GM18508 (cell line): Measurements from ENCODE around the gene FOXC1.

Experiments
- ATAC-seq: cut with Tn5 transposase; IDR thresholded peaks from one replicate; pipeline ENCODE4 v1.9.1; 2021; ENCODE audit warnings: moderate number of reproducible peaks; ENCODE audit not compliant: insufficient read depth, unreplicated experiment

FOXC1 gene

DNA sequence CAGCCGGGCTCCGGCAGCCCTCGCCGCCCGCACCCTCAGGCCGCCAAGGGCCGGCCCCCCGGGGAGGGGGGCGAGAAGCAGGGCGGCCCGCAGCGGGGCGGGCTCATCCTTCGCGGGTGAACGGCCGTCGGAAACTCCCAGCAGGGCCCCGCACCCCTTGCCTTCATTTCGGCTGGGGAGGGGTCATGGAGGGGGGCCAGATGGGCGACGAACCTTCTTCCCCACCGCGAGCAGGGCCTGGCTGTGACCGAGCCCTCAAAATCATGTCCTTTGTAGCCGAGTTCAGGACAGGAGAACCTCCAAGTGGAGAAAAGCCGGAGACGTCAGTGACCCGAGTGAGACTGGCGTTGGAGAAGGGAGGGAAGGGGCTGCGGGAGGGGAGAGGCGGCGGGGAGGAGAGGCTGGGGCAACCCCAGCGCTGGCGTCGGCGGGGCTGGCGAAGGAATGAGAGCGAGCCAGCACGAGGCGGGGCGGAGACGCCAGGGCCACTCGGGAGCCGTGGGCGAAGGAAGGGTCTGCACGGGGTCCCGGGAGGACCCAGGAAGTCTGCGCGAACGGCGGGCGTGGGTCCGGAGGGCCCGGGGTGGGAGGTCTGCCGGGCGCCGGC is 571 bp upstream of the FOXC1 start:
- no peak for ATAC-seq

DNA sequence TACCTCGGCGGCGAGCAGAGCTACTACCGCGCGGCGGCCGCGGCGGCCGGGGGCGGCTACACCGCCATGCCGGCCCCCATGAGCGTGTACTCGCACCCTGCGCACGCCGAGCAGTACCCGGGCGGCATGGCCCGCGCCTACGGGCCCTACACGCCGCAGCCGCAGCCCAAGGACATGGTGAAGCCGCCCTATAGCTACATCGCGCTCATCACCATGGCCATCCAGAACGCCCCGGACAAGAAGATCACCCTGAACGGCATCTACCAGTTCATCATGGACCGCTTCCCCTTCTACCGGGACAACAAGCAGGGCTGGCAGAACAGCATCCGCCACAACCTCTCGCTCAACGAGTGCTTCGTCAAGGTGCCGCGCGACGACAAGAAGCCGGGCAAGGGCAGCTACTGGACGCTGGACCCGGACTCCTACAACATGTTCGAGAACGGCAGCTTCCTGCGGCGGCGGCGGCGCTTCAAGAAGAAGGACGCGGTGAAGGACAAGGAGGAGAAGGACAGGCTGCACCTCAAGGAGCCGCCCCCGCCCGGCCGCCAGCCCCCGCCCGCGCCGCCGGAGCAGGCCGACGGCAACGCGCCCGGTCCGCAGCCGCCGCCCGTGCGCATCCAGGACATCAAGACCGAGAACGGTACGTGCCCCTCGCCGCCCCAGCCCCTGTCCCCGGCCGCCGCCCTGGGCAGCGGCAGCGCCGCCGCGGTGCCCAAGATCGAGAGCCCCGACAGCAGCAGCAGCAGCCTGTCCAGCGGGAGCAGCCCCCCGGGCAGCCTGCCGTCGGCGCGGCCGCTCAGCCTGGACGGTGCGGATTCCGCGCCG is 994 bp downstream of the FOXC1 start:
- no peak for ATAC-seq

DNA sequence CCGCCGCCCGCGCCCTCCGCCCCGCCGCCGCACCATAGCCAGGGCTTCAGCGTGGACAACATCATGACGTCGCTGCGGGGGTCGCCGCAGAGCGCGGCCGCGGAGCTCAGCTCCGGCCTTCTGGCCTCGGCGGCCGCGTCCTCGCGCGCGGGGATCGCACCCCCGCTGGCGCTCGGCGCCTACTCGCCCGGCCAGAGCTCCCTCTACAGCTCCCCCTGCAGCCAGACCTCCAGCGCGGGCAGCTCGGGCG is 1.5 kb downstream of the FOXC1 start:
- ATAC-seq, result no peak

DNA sequence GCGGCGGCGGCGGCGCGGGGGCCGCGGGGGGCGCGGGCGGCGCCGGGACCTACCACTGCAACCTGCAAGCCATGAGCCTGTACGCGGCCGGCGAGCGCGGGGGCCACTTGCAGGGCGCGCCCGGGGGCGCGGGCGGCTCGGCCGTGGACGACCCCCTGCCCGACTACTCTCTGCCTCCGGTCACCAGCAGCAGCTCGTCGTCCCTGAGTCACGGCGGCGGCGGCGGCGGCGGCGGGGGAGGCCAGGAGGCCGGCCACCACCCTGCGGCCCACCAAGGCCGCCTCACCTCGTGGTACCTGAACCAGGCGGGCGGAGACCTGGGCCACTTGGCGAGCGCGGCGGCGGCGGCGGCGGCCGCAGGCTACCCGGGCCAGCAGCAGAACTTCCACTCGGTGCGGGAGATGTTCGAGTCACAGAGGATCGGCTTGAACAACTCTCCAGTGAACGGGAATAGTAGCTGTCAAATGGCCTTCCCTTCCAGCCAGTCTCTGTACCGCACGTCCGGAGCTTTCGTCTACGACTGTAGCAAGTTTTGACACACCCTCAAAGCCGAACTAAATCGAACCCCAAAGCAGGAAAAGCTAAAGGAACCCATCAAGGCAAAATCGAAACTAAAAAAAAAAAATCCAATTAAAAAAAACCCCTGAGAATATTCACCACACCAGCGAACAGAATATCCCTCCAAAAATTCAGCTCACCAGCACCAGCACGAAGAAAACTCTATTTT is 2.0 kb downstream of the FOXC1 start:
- no peak for ATAC-seq

DNA sequence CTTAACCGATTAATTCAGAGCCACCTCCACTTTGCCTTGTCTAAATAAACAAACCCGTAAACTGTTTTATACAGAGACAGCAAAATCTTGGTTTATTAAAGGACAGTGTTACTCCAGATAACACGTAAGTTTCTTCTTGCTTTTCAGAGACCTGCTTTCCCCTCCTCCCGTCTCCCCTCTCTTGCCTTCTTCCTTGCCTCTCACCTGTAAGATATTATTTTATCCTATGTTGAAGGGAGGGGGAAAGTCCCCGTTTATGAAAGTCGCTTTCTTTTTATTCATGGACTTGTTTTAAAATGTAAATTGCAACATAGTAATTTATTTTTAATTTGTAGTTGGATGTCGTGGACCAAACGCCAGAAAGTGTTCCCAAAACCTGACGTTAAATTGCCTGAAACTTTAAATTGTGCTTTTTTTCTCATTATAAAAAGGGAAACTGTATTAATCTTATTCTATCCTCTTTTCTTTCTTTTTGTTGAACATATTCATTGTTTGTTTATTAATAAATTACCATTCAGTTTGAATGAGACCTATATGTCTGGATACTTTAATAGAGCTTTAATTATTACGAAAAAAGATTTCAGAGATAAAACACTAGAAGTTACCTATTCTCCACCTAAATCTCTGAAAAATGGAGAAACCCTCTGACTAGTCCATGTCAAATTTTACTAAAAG is 2.7 kb downstream of the FOXC1 start:
- no peak for ATAC-seq

DNA sequence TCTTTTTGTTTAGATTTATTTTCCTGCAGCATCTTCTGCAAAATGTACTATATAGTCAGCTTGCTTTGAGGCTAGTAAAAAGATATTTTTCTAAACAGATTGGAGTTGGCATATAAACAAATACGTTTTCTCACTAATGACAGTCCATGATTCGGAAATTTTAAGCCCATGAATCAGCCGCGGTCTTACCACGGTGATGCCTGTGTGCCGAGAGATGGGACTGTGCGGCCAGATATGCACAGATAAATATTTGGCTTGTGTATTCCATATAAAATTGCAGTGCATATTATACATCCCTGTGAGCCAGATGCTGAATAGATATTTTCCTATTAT is 3.2 kb downstream of the FOXC1 start:
- no peak for ATAC-seq

DNA sequence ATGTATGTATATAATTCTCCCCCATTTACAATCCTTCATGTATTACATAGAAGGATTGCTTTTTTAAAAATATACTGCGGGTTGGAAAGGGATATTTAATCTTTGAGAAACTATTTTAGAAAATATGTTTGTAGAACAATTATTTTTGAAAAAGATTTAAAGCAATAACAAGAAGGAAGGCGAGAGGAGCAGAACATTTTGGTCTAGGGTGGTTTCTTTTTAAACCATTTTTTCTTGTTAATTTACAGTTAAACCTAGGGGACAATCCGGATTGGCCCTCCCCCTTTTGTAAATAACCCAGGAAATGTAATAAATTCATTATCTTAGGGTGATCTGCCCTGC is 3.6 kb downstream of the FOXC1 start:
- ATAC-seq, result no peak

DNA sequence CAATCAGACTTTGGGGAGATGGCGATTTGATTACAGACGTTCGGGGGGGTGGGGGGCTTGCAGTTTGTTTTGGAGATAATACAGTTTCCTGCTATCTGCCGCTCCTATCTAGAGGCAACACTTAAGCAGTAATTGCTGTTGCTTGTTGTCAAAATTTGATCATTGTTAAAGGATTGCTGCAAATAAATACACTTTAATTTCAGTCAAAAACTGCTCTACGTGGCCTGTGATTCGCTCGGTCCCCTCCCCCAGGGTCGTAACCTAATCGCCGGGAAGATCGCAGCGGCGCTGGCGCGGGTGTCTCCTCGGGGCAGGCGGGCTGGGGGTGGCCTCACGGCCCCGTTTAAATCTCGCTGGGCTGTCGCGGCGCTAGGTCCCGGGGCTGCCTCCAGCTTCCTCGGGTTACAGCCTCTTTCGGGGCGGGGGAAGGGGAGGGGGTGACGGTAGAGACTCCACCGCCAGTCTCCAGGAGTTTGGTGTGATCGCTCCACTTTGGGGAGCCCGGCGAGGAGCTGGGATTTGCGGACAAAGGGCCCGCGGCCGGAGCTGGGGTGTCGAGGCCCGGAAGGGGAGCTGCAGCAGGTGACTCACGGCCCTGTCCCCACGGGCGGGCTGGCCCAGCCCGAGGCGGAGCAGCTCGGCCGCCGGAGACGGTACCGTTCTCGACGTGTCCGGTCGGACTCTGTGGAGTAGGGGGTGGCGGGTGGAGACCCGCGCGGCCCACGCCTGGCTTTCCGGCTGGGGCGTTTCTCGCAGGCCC is 4.2 kb downstream of the FOXC1 start:
- ATAC-seq, result no peak

DNA sequence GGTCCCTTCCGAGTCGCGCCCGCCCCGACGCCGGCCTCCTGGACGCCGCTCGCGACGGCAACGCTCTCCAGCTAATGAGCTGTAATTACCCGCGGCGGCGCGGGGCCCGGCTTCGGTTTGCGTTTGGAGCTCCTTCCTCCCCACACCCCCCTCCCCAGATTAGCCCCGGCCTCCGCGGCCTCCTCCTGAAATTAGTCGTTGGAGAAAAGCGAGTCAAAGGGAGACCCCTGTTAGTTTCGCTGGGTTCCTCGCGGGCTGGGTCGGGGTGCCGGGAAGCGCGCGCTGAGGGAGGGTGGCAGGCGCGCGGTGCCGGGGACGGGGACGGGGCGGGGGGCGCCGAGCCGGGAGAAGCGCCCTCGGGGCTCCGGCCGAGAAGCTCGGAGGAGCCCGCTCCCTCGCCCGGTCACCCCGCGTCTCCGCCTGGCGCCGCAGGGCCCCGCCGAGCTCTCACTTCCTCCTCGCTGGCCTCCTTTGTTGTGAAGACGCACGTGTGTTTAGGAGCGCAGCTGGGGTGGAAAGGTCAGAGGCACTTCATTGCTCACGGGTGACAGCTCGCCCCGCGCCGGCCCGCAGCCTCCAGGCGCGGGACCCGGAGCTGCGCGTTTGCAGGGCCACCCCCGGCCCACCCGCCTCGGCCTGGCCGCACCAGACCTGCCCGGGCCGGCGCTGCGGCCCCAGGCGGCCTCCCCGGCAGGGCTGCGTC is 4.9 kb downstream of the FOXC1 start:
- no peak for ATAC-seq

DNA sequence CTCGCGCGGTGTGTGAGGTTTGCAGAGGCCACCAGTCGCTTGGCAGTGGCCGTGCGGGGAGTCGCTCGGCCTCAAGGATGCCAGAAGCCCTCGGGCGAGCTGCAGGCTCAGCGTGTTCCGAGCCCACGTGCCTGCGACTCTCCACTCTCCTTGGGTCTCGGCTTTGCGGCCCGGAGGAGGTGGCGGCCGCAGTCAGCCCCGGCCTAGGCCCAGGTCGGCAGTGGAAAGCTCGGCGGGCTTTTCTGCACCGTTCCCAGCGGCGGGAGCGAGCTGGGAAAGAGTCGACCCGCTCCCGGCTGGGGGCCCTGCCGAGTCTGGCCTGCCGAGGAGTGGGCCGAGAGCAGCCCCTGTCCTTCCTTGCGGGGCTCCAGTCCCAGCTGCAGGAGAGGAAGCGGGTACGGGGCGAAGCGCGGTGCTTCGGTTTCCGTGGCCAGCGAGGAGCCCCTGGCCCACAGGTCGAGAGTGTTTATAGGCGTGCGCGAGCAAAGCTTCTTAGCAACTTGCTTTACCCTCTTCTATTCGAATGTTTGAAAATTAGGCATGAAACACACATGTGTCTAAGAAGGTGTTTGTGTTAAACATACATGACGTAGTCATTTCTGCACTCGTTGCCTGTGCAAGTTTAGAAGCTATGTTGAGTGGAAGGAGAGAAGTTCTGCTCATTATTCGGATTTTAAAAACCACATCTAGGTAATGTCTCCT is 5.6 kb downstream of the FOXC1 start:
- no peak for ATAC-seq

DNA sequence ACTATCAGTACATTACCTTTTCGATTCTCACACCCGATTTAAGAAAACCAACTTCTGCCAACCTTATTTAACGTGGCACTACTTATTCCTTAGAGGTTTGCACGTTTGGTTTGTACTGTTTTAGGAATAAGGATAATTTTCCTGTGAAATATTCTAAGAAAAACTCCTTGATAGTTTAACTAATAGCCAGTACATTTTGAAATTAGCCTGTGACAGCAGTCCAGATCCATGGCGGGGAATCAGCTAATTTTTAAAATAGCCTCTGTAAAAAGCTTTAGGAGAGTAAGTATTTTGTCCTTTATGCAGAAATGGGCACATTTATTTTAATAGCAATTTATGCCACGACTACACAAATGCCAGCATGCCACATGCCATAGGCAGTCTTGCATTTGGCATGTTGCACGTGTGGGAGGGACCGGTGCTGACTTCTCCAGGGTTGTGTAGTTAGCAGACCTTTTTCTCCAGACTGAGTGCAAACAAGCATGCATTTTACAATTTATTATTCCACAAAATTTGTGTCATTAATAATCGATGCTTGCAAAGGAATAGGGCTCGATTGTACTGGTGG is 6.2 kb downstream of the FOXC1 start:
- ATAC-seq, result no peak

DNA sequence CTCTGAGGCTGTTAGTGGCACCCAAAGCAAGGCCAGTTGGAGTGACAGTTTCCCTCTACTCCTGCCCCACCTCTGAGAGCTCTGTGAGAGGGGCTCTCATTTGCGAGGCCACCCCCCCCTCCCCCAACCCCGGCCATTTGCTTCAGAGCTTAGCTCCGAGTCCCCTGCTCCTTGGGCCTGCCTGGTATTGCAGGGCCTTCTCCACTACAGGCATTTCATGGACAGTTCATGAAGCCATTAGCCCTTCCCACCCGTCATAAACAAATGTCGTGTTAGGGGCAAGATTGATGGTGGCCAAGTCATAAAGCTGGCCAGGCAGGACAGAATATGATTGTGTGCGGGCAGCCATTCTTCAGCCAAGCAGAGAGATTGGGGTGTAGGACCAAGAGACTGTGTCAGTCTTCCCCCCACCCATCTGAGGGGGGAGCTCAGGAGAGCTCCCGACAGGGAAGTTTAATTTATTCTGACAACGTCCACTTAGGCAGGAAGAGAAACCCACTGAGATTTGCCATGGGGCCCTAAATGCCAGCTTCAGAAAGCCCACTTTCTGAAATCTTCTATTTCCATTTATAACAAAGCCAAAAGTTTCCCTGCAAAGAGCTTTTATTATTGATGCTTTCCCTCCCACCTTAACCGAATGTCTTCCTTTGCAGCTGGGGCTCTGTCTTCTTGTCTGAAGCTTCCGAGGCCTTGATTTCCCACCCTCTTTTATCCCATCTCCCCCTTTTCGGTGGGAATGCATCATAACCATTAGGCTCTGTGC is 7.2 kb downstream of the FOXC1 start:
- no peak for ATAC-seq

DNA sequence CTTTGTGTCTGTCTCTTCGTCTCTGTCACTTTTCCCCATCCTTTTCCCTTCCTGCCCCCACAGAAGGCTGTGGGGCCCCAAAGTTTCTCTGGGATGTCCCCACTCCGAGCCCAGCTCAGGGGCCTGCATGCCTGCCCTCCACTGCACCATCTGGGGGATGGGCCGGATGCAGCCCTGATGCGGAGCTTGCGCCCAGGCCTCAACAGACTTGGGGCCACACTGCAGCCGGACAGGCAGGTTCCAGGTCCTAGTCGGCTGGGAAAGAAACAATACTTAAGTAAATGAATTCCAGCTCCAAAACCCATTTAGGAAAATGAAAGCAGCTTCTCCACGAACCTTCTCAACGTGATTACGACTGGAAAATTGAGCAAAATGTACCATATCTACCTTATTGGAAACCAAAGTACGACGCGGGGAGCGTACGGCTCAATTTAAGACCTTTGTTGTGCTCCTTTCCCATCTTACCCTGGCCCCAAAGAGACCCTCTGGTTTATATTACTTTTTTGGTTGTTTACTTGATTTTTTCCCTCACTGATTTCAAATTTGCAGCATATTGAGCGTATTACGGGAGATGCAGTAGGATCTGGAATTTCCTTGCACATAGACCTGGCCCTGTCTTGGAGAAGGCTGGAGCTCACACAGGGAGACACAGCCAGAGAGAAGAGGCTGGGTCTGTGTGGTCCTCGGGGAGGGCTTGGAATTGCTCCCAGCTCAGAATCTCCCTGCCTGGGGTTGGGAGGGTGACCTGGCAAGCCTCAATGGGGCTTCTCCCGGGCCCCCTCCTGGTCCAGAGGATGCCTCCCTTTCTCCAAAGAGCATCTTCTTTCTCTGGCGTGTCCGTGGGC is 8.0 kb downstream of the FOXC1 start:
- ATAC-seq, result no peak

DNA sequence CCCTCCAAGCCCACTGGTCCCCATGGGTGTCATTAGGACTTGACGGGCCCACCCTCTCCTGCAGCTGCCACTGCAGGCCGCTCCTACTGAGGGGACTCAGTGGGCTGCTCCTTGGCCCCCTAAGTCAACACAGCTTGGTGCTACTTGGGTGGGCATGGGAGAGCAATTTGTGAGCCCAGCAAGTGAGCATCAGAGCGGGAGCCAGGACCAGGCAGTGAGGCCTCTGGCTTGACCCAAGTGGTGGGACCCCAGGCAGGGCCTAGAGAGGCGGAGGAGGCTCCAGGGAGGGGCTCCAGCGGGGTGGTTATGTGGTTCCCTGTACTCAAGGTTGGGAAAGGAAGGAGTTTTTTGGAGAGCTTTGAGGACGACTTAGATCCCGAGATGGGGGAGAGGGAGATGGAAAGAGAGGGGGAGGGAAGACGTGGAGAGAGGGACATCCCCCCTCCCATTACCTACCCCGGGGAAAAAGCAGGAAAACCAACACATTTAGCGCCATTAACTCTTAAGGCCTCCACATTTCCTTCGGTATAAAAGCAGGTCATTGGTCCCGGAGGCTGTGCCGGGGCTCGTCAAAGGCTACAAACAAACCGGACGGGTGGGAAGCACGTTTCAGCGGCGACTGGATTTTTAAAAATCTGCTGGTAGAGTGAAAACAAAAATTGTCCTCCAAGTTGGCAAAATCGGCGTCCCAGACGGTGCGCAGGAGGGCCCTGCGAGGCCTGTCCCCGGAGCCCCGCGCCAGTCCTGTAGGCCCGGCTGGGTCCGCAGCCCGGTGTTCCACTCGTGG is 8.8 kb downstream of the FOXC1 start:
- no peak for ATAC-seq

DNA sequence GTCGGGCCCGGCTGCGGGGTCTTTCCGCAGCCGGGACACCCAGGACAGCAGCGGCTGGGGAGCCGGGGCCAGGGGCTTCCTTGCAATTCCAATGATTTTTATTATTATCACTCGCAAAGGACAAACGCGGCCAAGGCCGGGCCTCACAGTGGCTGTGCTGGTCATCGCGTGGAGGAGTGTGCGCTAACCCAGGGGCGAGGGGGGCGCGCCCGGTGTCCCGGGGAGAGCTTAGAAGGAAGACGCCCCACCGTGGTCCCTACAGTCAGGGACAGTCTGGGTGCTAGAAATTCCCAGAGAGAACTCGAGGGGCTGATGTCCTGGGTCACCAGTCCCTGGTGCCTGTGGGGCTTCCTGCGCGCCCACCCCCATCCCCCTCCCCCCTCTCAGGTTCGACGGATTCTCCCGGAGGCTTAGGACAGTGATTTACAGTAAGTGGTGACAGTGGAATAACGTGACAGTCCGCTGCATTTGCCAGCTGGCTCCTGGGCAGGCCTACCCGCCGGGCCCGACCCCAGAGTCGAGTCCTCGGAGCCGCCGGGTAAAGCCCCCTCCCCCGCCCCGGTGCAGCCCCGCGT is 9.5 kb downstream of the FOXC1 start:
- no peak for ATAC-seq

DNA sequence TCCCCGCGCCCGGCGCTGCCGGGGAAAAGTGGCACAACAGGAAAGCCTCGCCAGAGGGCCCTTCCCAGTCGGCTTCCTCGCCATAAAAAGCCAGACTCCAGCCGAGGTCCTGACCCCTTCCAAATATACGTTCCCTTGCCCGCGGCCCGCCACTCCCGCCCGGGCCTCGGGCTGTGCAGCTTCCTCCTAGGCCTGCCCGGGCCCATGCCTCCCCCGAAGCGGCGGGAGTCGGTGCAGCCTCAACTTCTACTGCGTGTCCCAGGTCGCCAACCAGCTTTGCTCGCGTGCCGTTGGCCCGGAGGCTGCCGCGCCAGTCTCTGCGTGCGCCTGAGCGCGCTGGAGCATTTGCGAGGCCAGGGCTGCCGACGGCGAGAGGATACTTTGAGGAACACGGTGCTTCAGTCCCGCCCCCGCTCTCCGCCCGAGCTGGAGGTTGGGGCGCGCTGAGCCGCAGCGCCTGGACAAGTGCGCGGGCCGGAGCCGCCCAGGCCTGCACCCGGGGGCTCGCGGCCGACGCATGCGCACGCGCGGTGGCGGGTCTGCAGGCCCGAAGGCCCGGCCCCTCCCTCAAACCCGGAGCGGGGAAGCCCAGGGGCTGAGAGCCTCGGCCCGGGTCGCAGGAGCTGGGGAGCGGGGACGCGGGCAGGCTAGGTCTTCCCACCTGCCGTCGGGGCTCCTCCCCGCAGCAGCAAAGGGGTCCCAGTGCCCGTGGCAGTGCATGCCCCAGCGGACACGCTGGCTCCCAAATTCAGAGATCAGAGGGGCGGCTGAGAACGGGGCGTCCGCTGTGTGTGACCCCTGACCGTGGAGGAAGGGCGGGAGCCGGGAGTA is 10.2 kb downstream of the FOXC1 start:
- ATAC-seq, result no peak
